Progenitor cell of endocrine pancreas (in vitro differentiated cells): ENCODE measurements around the gene KBTBD2. TPM values are rescaled to one million over a fixed set of nuclear protein-coding genes. Genes with fewer than 3 reads are reported as not detected.
A peak's percentile ranks its signal among the peaks of the same experiment; 100 is the strongest.
"Not testable (repeated sequence)": the region's sequence is repeated elsewhere in the genome, so short reads cannot be mapped to it uniquely, and the experiment has no call there.

Experiments
- DNase-seq: peaks from one replicate; pipeline ENCODE4 v3.0.0; 2021; ENCODE audit warnings: low spot score; ENCODE audit not compliant: unreplicated experiment
- H3K27ac Mint-ChIP-seq: 2 replicates; pipeline ENCODE4 v1.8.0; 2021; ENCODE audit warnings: mild to moderate bottlenecking, moderate library complexity, mixed read lengths
- H3K27me3 Mint-ChIP-seq: 2 replicates; pipeline ENCODE4 v1.8.0; 2021; ENCODE audit warnings: mixed read lengths
- H3K36me3 Mint-ChIP-seq: 2 replicates; pipeline ENCODE4 v1.8.0; 2022; ENCODE audit warnings: mixed read lengths; ENCODE audit not compliant: insufficient read depth
- H3K4me1 Mint-ChIP-seq: 2 replicates; pipeline ENCODE4 v1.8.0; 2021; ENCODE audit warnings: low read depth, mixed read lengths
- H3K4me3 Mint-ChIP-seq: 2 replicates; pipeline ENCODE4 v1.8.0; 2021; ENCODE audit warnings: low read depth, mild to moderate bottlenecking, moderate library complexity, mixed read lengths
- H3K9me3 Mint-ChIP-seq: 2 replicates; pipeline ENCODE4 v1.8.0; 2021; ENCODE audit warnings: low read depth, mixed read lengths
- CTCF ChIP-seq: fragments of 200-600 bp; sonication (generic); IDR thresholded peaks from one replicate; pipeline ENCODE4 v1.5.0; 2021; ENCODE audit warnings: antibody characterized with exemption, mild to moderate bottlenecking; ENCODE audit not compliant: unreplicated experiment
- total RNA-seq: library from RNA; stranded (reverse); gene quantifications from 2 replicates; pipeline ENCODE4 v1.2.1, GENCODE V29; 2021

KBTBD2 gene
- total RNA-seq, 1 donor from 2014 or later = 48.1 TPM

- H3K27me3 Mint-ChIP-seq = no peaks in the 10 kb centered on the region
- no peaks in the 10 kb centered on the region for H3K4me1 Mint-ChIP-seq
- no peaks in the 10 kb centered on the region for H3K9me3 Mint-ChIP-seq
- DNase-seq = no peak
- H3K27ac Mint-ChIP-seq = no peak overlapping the region
- TF ChIP-seq CTCF = no peak
- H3K4me3 Mint-ChIP-seq = no peak overlapping the region
- peaks cover 28% of the 10 kb centered on the region for H3K36me3 Mint-ChIP-seq
These were observed 19.8 kb downstream of the KBTBD2 start for GRCh38 chr7:32871624-32872371.

- H3K27me3 Mint-ChIP-seq = no peaks in the 10 kb centered on the region
- peaks cover 39% of the 10 kb centered on the region for H3K36me3 Mint-ChIP-seq
- H3K27ac Mint-ChIP-seq = no peak overlapping the region
- no peak overlapping the region for H3K4me3 Mint-ChIP-seq
- TF ChIP-seq CTCF = no peak
- no peaks in the 10 kb centered on the region for H3K4me1 Mint-ChIP-seq
- H3K9me3 Mint-ChIP-seq = no peaks in the 10 kb centered on the region
- no peak for DNase-seq
These were observed 21.3 kb downstream of the KBTBD2 start for GRCh38 chr7:32870298-32870697.

GRCh38 chr7:32869716-32870115 lies 21.8 kb downstream of the KBTBD2 start:
- H3K27me3 Mint-ChIP-seq = no peaks in the 10 kb centered on the region
- no peaks in the 10 kb centered on the region for H3K9me3 Mint-ChIP-seq
- DNase-seq = no peak
- no peak for TF ChIP-seq CTCF
- H3K27ac Mint-ChIP-seq = no peak overlapping the region
- no peak overlapping the region for H3K4me3 Mint-ChIP-seq
- no peaks in the 10 kb centered on the region for H3K4me1 Mint-ChIP-seq
- H3K36me3 Mint-ChIP-seq = peaks cover 40% of the 10 kb centered on the region

GRCh38 chr7:32868116-32868515 lies 23.4 kb downstream of the KBTBD2 start:
- H3K4me1 Mint-ChIP-seq = no peaks in the 10 kb centered on the region
- no peak overlapping the region for H3K4me3 Mint-ChIP-seq
- H3K36me3 Mint-ChIP-seq = peaks cover 51% of the 10 kb centered on the region
- no peak for TF ChIP-seq CTCF
- H3K9me3 Mint-ChIP-seq = peaks cover 4% of the 10 kb centered on the region
- DNase-seq = no peak
- H3K27me3 Mint-ChIP-seq = no peaks in the 10 kb centered on the region
- no peak overlapping the region for H3K27ac Mint-ChIP-seq

- Mint-ChIP-seq H3K27me3 (no peaks in the 10 kb centered on the region), H3K9me3 (peaks cover 4% of the 10 kb centered on the region), H3K4me3 (no peak overlapping the region), H3K4me1 (no peaks in the 10 kb centered on the region), H3K27ac (no peak overlapping the region), H3K36me3 (peaks cover 43% of the 10 kb centered on the region)
- no peak for TF ChIP-seq CTCF
- no peak for DNase-seq
These were observed 26.0 kb downstream of the KBTBD2 start for GRCh38 chr7:32865448-32866030.

GRCh38 chr7:32863872-32864271 lies 27.7 kb downstream of the KBTBD2 start:
- H3K9me3 Mint-ChIP-seq, DNase-seq, H3K4me3 Mint-ChIP-seq, H3K27me3 Mint-ChIP-seq, H3K4me1 Mint-ChIP-seq: not testable (repeated sequence)
- peak overlapping the region; percentile 75 for H3K27ac Mint-ChIP-seq
- H3K36me3 Mint-ChIP-seq = peaks cover 36% of the 10 kb centered on the region
